K562 (cell line): ENCODE data around the gene OR2S2. TPM values are rescaled to one million over a fixed set of nuclear protein-coding genes. Genes with fewer than 3 reads are reported as not detected.

Source experiments
- ARNT ChIP-seq, 2 experiments: fragments of 450-650 bp; IDR thresholded peaks; 2 replicates each; pipeline ENCODE4 v1.6.1; 2016; ENCODE audit warnings: mild to moderate bottlenecking in 1 of 2
- BACH1 ChIP-seq: fragments of 200-800 bp; sonication (Bioruptor generic); IDR thresholded peaks from 2 replicates; pipeline ENCODE4 v1.6.1; 2016; ENCODE audit warnings: missing genetic modification characterization, missing compliant biosample characterization
- BHLHE40 ChIP-seq: IDR thresholded peaks from 2 replicates; pipeline ENCODE4 v1.6.1; 2011; ENCODE audit warnings: low read length, improper control_type of control experiment
- C11orf30 ChIP-seq: fragments of 450-650 bp; IDR thresholded peaks from 2 replicates; pipeline ENCODE4 v1.6.1; 2016; ENCODE audit warnings: low read depth, mild to moderate bottlenecking
- ELF1 ChIP-seq: fragments of 200-800 bp; sonication (Bioruptor generic); IDR thresholded peaks from 2 replicates; pipeline ENCODE4 v1.6.1; 2016; ENCODE audit warnings: missing genetic modification characterization, missing compliant biosample characterization
- KAT2B ChIP-seq: IDR thresholded peaks from one replicate; pipeline ENCODE4 v1.6.1; 2012; ENCODE audit warnings: low read depth, mild to moderate bottlenecking, control low read depth, inconsistent platforms, low read length, moderate library complexity
- MAFK ChIP-seq: IDR thresholded peaks from 2 replicates; pipeline ENCODE4 v1.6.1; 2011; ENCODE audit warnings: low read length, improper control_type of control experiment
- NR4A1 ChIP-seq, 2 experiments: fragments of 250-450 bp in 1 of 2; fragments of 450-650 bp in 1 of 2; sonication (Bioruptor Pico) in 1 of 2; IDR thresholded peaks; 2 replicates each; pipeline versions ENCODE4 v1.4.0 to v1.6.1; 2016 to 2020; ENCODE audit warnings: mild to moderate bottlenecking in 2 of 2, missing compliant biosample characterization in 1 of 2, missing genetic modification characterization in 1 of 2, moderate library complexity in 1 of 2
- NRF1 ChIP-seq, 2 experiments: fragments of 450-650 bp; IDR thresholded peaks in 1 of 2; conservative IDR thresholded peaks in 1 of 2; 2 replicates each; pipeline ENCODE4 v1.6.1; 2014; ENCODE audit warnings: mild to moderate bottlenecking in 2 of 2
- POLR2A ChIP-seq: fragments of 450-650 bp; conservative IDR thresholded peaks from 2 replicates; pipeline ENCODE4 v1.6.1; 2016
- POLR2AphosphoS5 ChIP-seq: IDR thresholded peaks from 2 replicates; pipeline ENCODE4 v1.6.1; 2011; ENCODE audit warnings: mild to moderate bottlenecking, low read depth, low read length, moderate library complexity; ENCODE audit not compliant: control insufficient read depth, insufficient read depth
- PPARD ChIP-seq: fragments of 250-450 bp; sonication (Bioruptor Pico); IDR thresholded peaks from 2 replicates; pipeline ENCODE4 v1.8.0; 2022; ENCODE audit warnings: inconsistent platforms, mild to moderate bottlenecking, moderate library complexity
- ZNF217 ChIP-seq: sonication (generic); formaldehyde crosslinking; IDR thresholded peaks from 2 replicates; pipeline ENCODE4 v1.8.0; 2022; ENCODE audit warnings: mild to moderate bottlenecking, missing genetic modification reagents
- ZNF239 ChIP-seq: fragments of 250-450 bp; sonication (Bioruptor Pico); IDR thresholded peaks from 2 replicates; pipeline ENCODE4 v1.4.0; 2020; ENCODE audit warnings: mild to moderate bottlenecking
- polyA plus RNA-seq, 8 experiments: library from polyadenylated mRNA; depleted of rRNA in 4 of 8; stranded (reverse) in 5 of 8; unstranded in 3 of 8; fragments of >200 nt; fragmentation: Nextera tagmentation in 2 of 8; fragmentation: Illumina TruSeq in 1 of 8; extraction: Ambion mirVana in 2 of 8; extraction: Trizol in 1 of 8; gene quantifications; 2 replicates each; pipeline versions ENCODE4 v1.2.1 to v1.2.3, GENCODE V29; 2011 to 2014; ENCODE audit warnings: inconsistent platforms in 1 of 8, missing spikeins in 1 of 8
- total RNA-seq, 7 experiments: library from RNA; depleted of rRNA in 6 of 7; stranded (reverse); fragments of >200 nt in 6 of 7; fragmentation: Illumina TruSeq in 2 of 7; extraction: Trizol in 2 of 7; gene quantifications; 2 replicates each; pipeline versions ENCODE4 v1.2.1 to v1.2.3, GENCODE V29; 2011 to 2021; ENCODE audit warnings: low replicate concordance in 1 of 7
- TF ChIP-seq, protein P1 (sequence below): fragments of 450-650 bp; IDR thresholded peaks from 2 replicates; pipeline ENCODE4 v1.6.1; 2017; ENCODE audit warnings: antibody characterized with exemption, mild to moderate bottlenecking
- TF ChIP-seq, protein P2 (sequence below): fragments of 200-800 bp; sonication (Bioruptor generic); IDR thresholded peaks from 2 replicates; pipeline ENCODE4 v1.6.1; 2017; ENCODE audit warnings: missing genetic modification characterization, missing compliant biosample characterization
- TF ChIP-seq, protein P3 (sequence below): fragments of 200-800 bp; sonication (Bioruptor generic); IDR thresholded peaks from 2 replicates; pipeline ENCODE4 v1.6.1; 2017; ENCODE audit warnings: missing genetic modification characterization, missing compliant biosample characterization
- TF ChIP-seq, protein P4 (sequence below): sonication (generic); formaldehyde crosslinking; IDR thresholded peaks from 2 replicates; pipeline ENCODE4 v1.4.0; 2020; ENCODE audit warnings: mild to moderate bottlenecking, missing genetic modification reagents

Gene OR2S2
- total and polyA plus RNA-seq, 9 of the 15 experiments (the other 6 are each of a cell fraction or from before 2014, with no cell fraction given), result not detected

DNA sequence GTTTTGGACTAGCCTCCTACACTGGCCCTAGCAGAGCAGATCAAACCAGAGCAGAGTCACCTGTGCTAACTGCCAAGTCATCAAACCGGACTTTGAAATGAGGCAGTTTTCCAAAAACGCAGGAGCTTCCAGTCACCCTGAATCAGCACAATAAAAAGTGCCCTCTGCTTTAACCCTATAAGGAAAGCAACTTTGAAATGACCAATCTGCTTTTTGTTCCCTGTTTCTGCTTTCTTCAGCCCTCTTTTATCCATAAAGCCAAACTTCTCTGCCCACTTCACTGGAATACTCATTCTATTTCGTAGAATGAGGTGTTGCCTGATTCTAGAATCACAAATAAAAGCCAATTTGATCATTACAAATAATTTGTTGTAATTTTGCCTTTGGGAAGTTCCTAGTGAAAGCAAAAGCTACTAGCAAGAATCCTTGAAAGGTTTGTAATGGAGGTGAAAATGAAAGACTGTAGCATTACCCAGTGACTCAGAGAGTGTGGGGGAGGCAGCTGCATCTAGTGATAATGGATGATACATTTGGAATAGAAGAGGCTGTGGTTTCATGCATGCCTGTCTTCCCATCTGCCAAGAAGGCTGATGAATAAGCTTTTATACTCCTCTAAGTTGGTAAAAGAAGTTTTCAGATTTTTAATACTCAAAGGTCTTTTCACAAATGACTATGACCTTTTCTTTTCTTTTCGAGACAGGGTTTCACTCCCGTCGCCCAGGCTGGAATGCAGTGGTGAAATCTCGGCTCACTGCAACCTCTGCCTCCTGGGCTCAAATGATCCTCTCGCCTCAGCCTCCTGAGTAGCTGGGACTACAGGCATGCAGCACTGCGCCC, 33.8 kb downstream of the OR2S2 start (continued):
- TF ChIP-seq, protein P1, sequence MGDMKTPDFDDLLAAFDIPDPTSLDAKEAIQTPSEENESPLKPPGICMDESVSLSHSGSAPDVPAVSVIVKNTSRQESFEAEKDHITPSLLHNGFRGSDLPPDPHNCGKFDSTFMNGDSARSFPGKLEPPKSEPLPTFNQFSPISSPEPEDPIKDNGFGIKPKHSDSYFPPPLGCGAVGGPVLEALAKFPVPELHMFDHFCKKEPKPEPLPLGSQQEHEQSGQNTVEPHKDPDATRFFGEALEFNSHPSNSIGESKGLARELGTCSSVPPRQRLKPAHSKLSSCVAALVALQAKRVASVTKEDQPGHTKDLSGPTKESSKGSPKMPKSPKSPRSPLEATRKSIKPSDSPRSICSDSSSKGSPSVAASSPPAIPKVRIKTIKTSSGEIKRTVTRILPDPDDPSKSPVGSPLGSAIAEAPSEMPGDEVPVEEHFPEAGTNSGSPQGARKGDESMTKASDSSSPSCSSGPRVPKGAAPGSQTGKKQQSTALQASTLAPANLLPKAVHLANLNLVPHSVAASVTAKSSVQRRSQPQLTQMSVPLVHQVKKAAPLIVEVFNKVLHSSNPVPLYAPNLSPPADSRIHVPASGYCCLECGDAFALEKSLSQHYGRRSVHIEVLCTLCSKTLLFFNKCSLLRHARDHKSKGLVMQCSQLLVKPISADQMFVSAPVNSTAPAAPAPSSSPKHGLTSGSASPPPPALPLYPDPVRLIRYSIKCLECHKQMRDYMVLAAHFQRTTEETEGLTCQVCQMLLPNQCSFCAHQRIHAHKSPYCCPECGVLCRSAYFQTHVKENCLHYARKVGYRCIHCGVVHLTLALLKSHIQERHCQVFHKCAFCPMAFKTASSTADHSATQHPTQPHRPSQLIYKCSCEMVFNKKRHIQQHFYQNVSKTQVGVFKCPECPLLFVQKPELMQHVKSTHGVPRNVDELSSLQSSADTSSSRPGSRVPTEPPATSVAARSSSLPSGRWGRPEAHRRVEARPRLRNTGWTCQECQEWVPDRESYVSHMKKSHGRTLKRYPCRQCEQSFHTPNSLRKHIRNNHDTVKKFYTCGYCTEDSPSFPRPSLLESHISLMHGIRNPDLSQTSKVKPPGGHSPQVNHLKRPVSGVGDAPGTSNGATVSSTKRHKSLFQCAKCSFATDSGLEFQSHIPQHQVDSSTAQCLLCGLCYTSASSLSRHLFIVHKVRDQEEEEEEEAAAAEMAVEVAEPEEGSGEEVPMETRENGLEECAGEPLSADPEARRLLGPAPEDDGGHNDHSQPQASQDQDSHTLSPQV, result peak; percentile 10; the same call in 1 of the 2 replicates
- TF ChIP-seq, protein P2, sequence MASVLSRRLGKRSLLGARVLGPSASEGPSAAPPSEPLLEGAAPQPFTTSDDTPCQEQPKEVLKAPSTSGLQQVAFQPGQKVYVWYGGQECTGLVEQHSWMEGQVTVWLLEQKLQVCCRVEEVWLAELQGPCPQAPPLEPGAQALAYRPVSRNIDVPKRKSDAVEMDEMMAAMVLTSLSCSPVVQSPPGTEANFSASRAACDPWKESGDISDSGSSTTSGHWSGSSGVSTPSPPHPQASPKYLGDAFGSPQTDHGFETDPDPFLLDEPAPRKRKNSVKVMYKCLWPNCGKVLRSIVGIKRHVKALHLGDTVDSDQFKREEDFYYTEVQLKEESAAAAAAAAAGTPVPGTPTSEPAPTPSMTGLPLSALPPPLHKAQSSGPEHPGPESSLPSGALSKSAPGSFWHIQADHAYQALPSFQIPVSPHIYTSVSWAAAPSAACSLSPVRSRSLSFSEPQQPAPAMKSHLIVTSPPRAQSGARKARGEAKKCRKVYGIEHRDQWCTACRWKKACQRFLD (CRISPR knock-in tag), result peak; percentile 69; the same call in 1 of the 2 replicates
- TF ChIP-seq ELF1 (tag) (0 out of 2 replicates have a peak, but pooled peaks have one; percentile 20), ZNF239 (CRISPR knock-in tag) (0 out of 2 replicates have a peak, but pooled peaks have one; percentile 11), C11orf30 (peak; percentile 99), NR4A1 (CRISPR knock-in tag; IDR thresholded peaks at IDR 0.05) (no peak), NR4A1 (tag; IDR thresholded peaks at IDR 0.05) (0 out of 2 replicates have a peak, but pooled peaks have one; percentile 25), MAFK (peak; percentile 97), POLR2A (peak; percentile 34), POLR2AphosphoS5 (peak; percentile 54; the same call in 1 of the 2 replicates), ARNT (IDR thresholded peaks at IDR 0.05) (peak in 1 of 2 experiments; percentile 43; a peak in 1 of 4 replicates), PPARD (CRISPR knock-in tag) (no peak), BHLHE40 (peak; percentile 13; the same call in 1 of the 2 replicates), NRF1 (conservative IDR thresholded peaks at IDR 0.05 in 1 of 2, IDR thresholded peaks at IDR 0.05 in 1 of 2) (0 out of 4 replicates have a peak, but pooled peaks of 1 of the 2 experiments have one; percentile 6), KAT2B (no peak), BACH1 (tag) (peak; percentile 96), ZNF217 (CRISPR knock-in tag) (no peak)
- TF ChIP-seq, protein P3, sequence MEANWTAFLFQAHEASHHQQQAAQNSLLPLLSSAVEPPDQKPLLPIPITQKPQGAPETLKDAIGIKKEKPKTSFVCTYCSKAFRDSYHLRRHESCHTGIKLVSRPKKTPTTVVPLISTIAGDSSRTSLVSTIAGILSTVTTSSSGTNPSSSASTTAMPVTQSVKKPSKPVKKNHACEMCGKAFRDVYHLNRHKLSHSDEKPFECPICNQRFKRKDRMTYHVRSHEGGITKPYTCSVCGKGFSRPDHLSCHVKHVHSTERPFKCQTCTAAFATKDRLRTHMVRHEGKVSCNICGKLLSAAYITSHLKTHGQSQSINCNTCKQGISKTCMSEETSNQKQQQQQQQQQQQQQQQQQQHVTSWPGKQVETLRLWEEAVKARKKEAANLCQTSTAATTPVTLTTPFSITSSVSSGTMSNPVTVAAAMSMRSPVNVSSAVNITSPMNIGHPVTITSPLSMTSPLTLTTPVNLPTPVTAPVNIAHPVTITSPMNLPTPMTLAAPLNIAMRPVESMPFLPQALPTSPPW (CRISPR knock-in tag), result peak; percentile 38; the same call in 1 of the 2 replicates
- TF ChIP-seq, protein P4, sequence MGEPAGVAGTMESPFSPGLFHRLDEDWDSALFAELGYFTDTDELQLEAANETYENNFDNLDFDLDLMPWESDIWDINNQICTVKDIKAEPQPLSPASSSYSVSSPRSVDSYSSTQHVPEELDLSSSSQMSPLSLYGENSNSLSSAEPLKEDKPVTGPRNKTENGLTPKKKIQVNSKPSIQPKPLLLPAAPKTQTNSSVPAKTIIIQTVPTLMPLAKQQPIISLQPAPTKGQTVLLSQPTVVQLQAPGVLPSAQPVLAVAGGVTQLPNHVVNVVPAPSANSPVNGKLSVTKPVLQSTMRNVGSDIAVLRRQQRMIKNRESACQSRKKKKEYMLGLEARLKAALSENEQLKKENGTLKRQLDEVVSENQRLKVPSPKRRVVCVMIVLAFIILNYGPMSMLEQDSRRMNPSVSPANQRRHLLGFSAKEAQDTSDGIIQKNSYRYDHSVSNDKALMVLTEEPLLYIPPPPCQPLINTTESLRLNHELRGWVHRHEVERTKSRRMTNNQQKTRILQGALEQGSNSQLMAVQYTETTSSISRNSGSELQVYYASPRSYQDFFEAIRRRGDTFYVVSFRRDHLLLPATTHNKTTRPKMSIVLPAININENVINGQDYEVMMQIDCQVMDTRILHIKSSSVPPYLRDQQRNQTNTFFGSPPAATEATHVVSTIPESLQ (CRISPR knock-in tag), result no peak
